Activated T-cell treated with anti-CD3 and anti-CD28 coated beads for 1 hour (primary cell): ENCODE data around the gene CCNL2.
"Not testable (repeated sequence)": the region's sequence is repeated elsewhere in the genome, so short reads cannot be mapped to it uniquely, and the experiment has no call there.

Experiments used
- DNase-seq: peaks from one replicate; pipeline ENCODE4 v3.0.0-alpha.2; 2020; ENCODE audit warnings: low read depth

The CCNL2 gene

DNA sequence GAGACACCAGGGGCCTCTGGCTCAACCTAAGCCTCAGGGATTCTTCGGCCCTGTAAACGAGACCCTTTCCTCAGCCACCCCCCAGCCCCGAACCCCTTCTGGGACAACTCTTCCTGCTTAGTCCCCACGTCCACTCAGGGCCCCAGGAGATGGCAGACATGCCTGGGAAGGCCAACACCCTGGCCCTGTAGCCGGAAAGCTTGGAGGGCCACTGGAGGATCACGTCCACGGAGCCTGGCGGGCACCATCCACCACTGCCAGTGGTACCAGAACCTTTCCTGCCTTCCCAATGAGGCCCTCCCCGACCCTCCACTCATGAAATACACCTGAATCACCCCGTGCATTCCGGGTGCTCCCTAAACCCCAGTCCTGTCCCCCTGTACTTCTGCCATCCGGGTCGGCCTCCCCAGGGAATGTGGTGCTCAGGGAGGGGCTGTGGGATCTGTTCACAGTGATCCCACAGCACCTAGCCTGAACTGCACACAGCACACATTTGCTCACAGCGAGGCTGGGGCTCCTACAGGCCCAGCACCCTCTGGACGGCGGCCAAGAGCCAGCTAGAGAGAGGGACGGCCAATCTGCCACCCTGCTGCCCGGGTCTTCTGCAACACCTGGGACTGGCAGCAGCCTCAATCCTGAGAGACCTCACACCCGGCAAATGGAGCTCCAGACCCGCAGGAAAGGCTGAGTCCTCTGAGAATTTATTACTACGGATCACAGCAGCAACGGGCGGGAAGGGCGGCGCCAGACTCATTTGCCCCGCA, 25.9 kb downstream of the CCNL2 start:
- DNase-seq = no peak

GRCh38 chr1:1371746-1372711, 27.1 kb downstream of the CCNL2 start:
- peak; percentile 73 for DNase-seq

DNA sequence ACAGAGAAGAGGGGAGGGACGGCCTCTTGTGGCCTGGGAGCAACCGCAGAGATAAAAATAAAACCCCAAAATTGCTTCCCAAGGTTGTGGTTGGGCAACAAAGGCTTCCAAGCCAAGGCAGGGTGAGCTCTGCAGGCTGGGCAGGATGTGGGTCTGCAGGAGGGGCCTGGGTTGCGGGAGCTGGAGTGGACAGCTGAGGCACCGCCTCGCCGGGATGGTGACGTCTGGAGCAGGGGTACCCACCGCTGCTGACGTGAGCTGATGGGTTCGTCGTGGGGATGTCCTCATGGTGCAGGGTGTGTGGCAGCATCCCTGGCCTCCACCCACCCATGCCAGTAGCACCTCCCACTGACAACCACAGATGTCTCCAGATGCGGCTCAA, 27.8 kb downstream of the CCNL2 start:
- no peak for DNase-seq

GRCh38 chr1:1370771-1371300, 28.3 kb downstream of the CCNL2 start:
- DNase-seq = no peak

GRCh38 chr1:1370094-1370493, 29.0 kb downstream of the CCNL2 start:
- DNase-seq = not testable (repeated sequence)

- DNase-seq = no peak
Observed at GRCh38 chr1:1367315-1367714, 31.8 kb downstream of the CCNL2 start.

DNA sequence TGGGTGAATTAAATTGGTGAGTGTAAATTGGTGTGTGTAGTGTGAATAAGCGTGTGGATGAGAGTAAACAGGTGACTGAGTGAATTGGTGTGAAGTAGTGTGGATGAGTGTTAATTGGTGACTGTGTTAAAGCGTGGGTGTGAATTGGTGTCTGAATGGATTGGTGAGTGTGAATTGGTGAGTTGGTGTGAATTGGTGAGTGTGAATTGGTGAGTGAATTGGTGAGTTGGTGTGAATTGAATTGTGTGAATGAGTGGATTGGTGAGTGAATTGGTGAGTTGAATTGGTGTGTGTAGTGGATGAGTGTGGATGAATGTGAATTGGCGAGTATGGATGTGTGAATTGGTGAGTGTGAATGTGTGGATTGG, 32.5 kb downstream of the CCNL2 start:
- DNase-seq = no peak

GRCh38 chr1:1365875-1366698, 33.0 kb downstream of the CCNL2 start:
- DNase-seq = no peak

DNA sequence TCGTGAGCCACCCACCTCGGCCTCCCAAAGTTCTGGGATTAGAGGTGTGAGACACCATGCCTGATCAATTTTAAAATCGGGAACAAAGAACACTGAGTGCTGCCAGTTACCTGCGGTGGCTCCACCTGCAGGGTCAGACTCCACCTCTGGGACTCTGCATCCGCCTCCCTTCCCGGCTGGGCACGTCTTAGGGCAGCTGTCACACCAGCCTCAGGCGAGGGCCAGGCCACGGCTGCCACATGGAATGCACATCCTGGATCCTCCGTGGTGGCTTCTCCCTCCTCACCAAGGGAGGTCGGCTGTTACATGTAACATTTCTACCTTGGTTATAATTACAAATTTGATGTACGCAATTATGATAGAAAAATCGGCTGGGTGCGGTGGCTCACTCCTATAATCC, 34.9 kb downstream of the CCNL2 start:
- no peak for DNase-seq

DNA sequence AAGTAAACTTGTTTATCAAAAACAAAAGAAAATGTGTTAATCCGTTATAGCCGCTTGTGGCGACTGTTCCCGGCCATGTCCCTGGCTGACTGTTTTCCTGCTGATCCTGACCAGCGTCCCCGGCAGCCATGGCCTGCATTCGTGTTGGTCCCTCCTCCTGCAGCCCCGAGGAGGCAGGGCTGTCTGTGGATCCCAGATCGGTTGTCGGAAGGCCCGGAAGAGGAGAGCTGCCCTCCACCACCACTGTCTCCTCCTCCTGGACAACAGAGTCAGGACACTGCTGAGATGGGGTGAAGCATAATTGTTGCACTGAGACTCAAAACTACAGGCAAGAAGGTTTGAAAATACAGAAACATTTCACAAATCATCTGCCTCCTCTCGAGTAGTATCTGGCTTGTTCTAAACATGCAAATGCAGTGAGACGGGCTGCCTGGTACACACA, 37.1 kb downstream of the CCNL2 start:
- DNase-seq = no peak

- DNase-seq = no peak
Observed at GRCh38 chr1:1361233-1361981, 37.7 kb downstream of the CCNL2 start.

GRCh38 chr1:1360506-1361169, 38.5 kb downstream of the CCNL2 start:
- no peak for DNase-seq

GRCh38 chr1:1359664-1360468, 39.3 kb downstream of the CCNL2 start:
- DNase-seq = no peak

- no peak for DNase-seq
Observed at GRCh38 chr1:1359308-1359663, 39.8 kb downstream of the CCNL2 start.

GRCh38 chr1:1358433-1359271, 40.5 kb downstream of the CCNL2 start, which contains the start of gene MXRA8:
MXRA8 (minus strand) TSS chr1:1358555; CDS start chr1:1358504, 51 bp downstream.
- no peak for DNase-seq

- no peak for DNase-seq
Observed at GRCh38 chr1:1357871-1358432, 41.2 kb downstream of the CCNL2 start.

DNA sequence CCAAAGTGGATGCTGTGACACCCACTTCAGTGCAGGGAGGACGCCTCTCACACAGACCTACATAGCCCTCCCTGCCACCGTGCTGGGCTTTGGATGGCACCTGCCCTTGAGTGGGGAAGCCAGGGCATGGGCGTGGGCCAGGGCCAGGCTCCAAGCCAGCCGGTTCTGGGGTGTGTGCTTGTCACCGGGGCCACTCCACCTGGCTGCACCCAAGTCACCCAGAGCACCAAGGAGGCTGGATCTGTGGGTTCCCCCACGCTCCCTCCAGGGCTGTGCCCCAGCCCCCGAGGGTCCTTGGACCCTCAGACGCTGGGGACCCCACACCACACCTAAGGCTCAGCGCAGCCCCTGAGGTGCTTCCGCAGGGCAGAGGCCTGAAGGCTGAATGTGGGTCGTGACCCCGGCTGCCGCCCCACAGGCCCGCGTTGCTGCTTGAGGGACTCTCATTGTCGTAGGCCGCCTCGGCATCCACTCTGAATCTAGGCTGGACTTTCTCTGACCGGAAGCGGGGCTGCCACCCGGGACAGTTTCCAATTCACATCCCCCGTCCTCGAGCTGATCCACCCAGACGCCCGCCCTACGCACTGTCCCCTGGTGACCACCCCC, 42.2 kb downstream of the CCNL2 start:
- DNase-seq = no peak

GRCh38 chr1:1356166-1356795, 42.9 kb downstream of the CCNL2 start:
- DNase-seq = no peak
